ENCODE measurements around the gene GCFC2. TPM values are rescaled to one million over a fixed set of nuclear protein-coding genes. Genes with fewer than 3 reads are reported as not detected.
A peak's percentile ranks its signal among the peaks of the same experiment; 100 is the strongest.

Gene GCFC2
- 10 to 100 TPM; 14.9 to 37.7 (median 18.7) TPM for total RNA-seq

GRCh38 chr2:75710577-75711253 is at the start of gene GCFC2:
Gene GCFC2, minus strand, starts transcription at chr2:75710915. Its CDS starts 60 bp downstream, at chr2:75710855.
- Histone ChIP-seq H3K4me1 (peaks cover 29% of the 10 kb centered on the region), H3K36me3 (peaks cover 4% of the 10 kb centered on the region), H3K27me3 (no peaks in the 10 kb centered on the region), H3K27ac (peak within 1 kb of the TSS; percentile 83), H3K4me3 (peak within 1 kb of the TSS; percentile 75), H3K9me3 (no peaks in the 10 kb centered on the region)
- TF ChIP-seq EP300 (IDR thresholded peaks at IDR 0.05) (no peak), CTCF (IDR thresholded peaks at IDR 0.05) (peak; percentile 2 to 39), POLR2AphosphoS5 (IDR thresholded peaks at IDR 0.05) (no peak), POLR2A (IDR thresholded peaks at IDR 0.05) (no peak)
- DNase-seq (ENCODE audit: low spot score in 2 of 2), result peak; percentile 85 to 86
- WGBS, result 9% methylated on average over 15 of the region's 66 CpGs

GRCh38 chr2:75752828-75753227 is 42.1 kb upstream of the GCFC2 start:
- Histone ChIP-seq H3K36me3 (no peaks in the 10 kb centered on the region), H3K27ac (no peak overlapping the region), H3K27me3 (no peaks in the 10 kb centered on the region), H3K9me3 (no peaks in the 10 kb centered on the region), H3K4me1 (no peaks in the 10 kb centered on the region), H3K4me3 (no peak overlapping the region)
- no peak for DNase-seq (ENCODE audit: low spot score in 2 of 2)
- WGBS, result 62% methylated on average over 1 of the region's 1 CpG
- no peak for TF ChIP-seq CTCF (IDR thresholded peaks at IDR 0.05)
- TF ChIP-seq EP300 (IDR thresholded peaks at IDR 0.05), result no peak
- no peak for TF ChIP-seq POLR2A (IDR thresholded peaks at IDR 0.05)
- no peak for TF ChIP-seq POLR2AphosphoS5 (IDR thresholded peaks at IDR 0.05)

- no peaks in the 10 kb centered on the region for H3K4me1 ChIP-seq
- H3K27me3 ChIP-seq, result no peaks in the 10 kb centered on the region
- H3K4me3 ChIP-seq, result no peak overlapping the region
- no peak for TF ChIP-seq CTCF (IDR thresholded peaks at IDR 0.05)
- TF ChIP-seq POLR2A (IDR thresholded peaks at IDR 0.05), result no peak
- no peak for TF ChIP-seq POLR2AphosphoS5 (IDR thresholded peaks at IDR 0.05)
- no peaks in the 10 kb centered on the region for H3K36me3 ChIP-seq
- 65% methylated on average over 5 of the region's 5 CpGs for WGBS
- H3K27ac ChIP-seq, result no peak overlapping the region
- no peak for DNase-seq (ENCODE audit: low spot score in 2 of 2)
- H3K9me3 ChIP-seq, result no peaks in the 10 kb centered on the region
These were observed 41.2 kb upstream of the GCFC2 start for GRCh38 chr2:75751824-75752468.

GRCh38 chr2:75751360-75751759 is 40.6 kb upstream of the GCFC2 start:
- Histone ChIP-seq H3K27me3 (no peaks in the 10 kb centered on the region), H3K9me3 (no peaks in the 10 kb centered on the region), H3K27ac (no peak overlapping the region), H3K36me3 (no peaks in the 10 kb centered on the region), H3K4me3 (no peak overlapping the region), H3K4me1 (no peaks in the 10 kb centered on the region)
- WGBS, result 72% methylated on average over 4 of the region's 4 CpGs
- TF ChIP-seq CTCF (IDR thresholded peaks at IDR 0.05), result no peak
- no peak for TF ChIP-seq POLR2AphosphoS5 (IDR thresholded peaks at IDR 0.05)
- no peak for TF ChIP-seq POLR2A (IDR thresholded peaks at IDR 0.05)
- TF ChIP-seq EP300 (IDR thresholded peaks at IDR 0.05), result no peak
- DNase-seq (ENCODE audit: low spot score in 2 of 2), result no peak

- Histone ChIP-seq H3K36me3 (no peaks in the 10 kb centered on the region), H3K4me3 (no peak overlapping the region), H3K9me3 (no peaks in the 10 kb centered on the region), H3K4me1 (no peaks in the 10 kb centered on the region), H3K27me3 (no peaks in the 10 kb centered on the region), H3K27ac (no peak overlapping the region)
- no peak for DNase-seq (ENCODE audit: low spot score in 2 of 2)
- TF ChIP-seq POLR2A (IDR thresholded peaks at IDR 0.05), result no peak
- no peak for TF ChIP-seq EP300 (IDR thresholded peaks at IDR 0.05)
- no peak for TF ChIP-seq POLR2AphosphoS5 (IDR thresholded peaks at IDR 0.05)
- TF ChIP-seq CTCF (IDR thresholded peaks at IDR 0.05), result no peak
- WGBS, result 75% methylated on average over 1 of the region's 1 CpG
These were observed 27.2 kb upstream of the GCFC2 start for GRCh38 chr2:75737961-75738360.

Measured in suprapubic skin (tissue), 4 donors.